PC-3 (cell line): ENCODE results near the gene ACOT2.

Experiments
- CTCF ChIP-seq: fragments of 300-600 bp; sonication (generic); conservative IDR thresholded peaks from 2 replicates; pipeline ENCODE4 v1.5.1; 2017; ENCODE audit warnings: antibody characterized with exemption, low read depth, mild to moderate bottlenecking, low read length
- EZH2 ChIP-seq: fragments of 300-600 bp; sonication (generic); IDR thresholded peaks from one replicate; pipeline ENCODE4 v1.6.1; 2017; ENCODE audit warnings: antibody characterized with exemption, mild to moderate bottlenecking, low read length; ENCODE audit not compliant: unreplicated experiment
- EZH2phosphoT487 ChIP-seq: fragments of 300-600 bp; sonication (generic); IDR thresholded peaks from 2 replicates; pipeline ENCODE4 v1.6.1; 2018; ENCODE audit warnings: mild to moderate bottlenecking, antibody characterized with exemption, low read length, borderline replicate concordance

- TF ChIP-seq CTCF (no peak), EZH2phosphoT487 (no peak), EZH2 (no peak)
Observed at GRCh38 chr14:73521229-73521628, 47.8 kb upstream of the ACOT2 start.
